BLaER1 (cell line): Measurements from ENCODE around the gene GPR107.

Experiments used
- H3K27ac ChIP-seq: shearing (Covaris generic); formaldehyde crosslinking; 2 replicates; pipeline ENCODE4 v1.8.1; 2022
- H3K27me3 ChIP-seq: shearing (Covaris generic); formaldehyde crosslinking; 2 replicates; pipeline ENCODE4 v1.8.1; 2022
- H3K36me3 ChIP-seq: shearing (Covaris generic); formaldehyde crosslinking; 2 replicates; pipeline ENCODE4 v1.8.1; 2022
- H3K4me1 ChIP-seq: shearing (Covaris generic); formaldehyde crosslinking; 2 replicates; pipeline ENCODE4 v1.8.1; 2022
- H3K4me2 ChIP-seq: shearing (Covaris generic); formaldehyde crosslinking; 2 replicates; pipeline ENCODE4 v1.8.1; 2022
- H3K4me3 ChIP-seq: shearing (Covaris generic); formaldehyde crosslinking; 2 replicates; pipeline ENCODE4 v1.8.1; 2022
- H3K9ac ChIP-seq: shearing (Covaris generic); formaldehyde crosslinking; 2 replicates; pipeline ENCODE4 v1.8.1; 2022
- H3K9me3 ChIP-seq: shearing (Covaris generic); formaldehyde crosslinking; 2 replicates; pipeline ENCODE4 v1.8.1; 2022
- H4K20me1 ChIP-seq: shearing (Covaris generic); formaldehyde crosslinking; 2 replicates; pipeline ENCODE4 v1.8.1; 2022
- Cebpa-rat ChIP-seq: shearing (Covaris generic); IDR thresholded peaks from 2 replicates; pipeline ENCODE4 v1.8.1; 2022

Gene GPR107

GRCh38 chr9:130185490-130186031, 131.9 kb downstream of the GPR107 start:
- peaks cover 15% of the 10 kb centered on the region for H3K36me3 ChIP-seq
- no peaks in the 10 kb centered on the region for H3K9me3 ChIP-seq
- H3K4me2 ChIP-seq: peak overlapping the region; percentile 48
- H4K20me1 ChIP-seq: peaks cover 100% of the 10 kb centered on the region
- H3K4me3 ChIP-seq: no peak overlapping the region
- H3K27ac ChIP-seq: peak overlapping the region; percentile 33; the same call in 1 of the 2 replicates
- peaks cover 73% of the 10 kb centered on the region for H3K4me1 ChIP-seq
- no peaks in the 10 kb centered on the region for H3K27me3 ChIP-seq
- peak overlapping the region; percentile 36; the same call in 1 of the 2 replicates for H3K9ac ChIP-seq
- TF ChIP-seq Cebpa-rat: no peak

- no peak overlapping the region for H3K4me3 ChIP-seq
- no peak for TF ChIP-seq Cebpa-rat
- no peaks in the 10 kb centered on the region for H3K9me3 ChIP-seq
- H3K36me3 ChIP-seq: peaks cover 10% of the 10 kb centered on the region
- H3K27me3 ChIP-seq: no peaks in the 10 kb centered on the region
- H3K27ac ChIP-seq: 0 out of 2 replicates have a peak overlapping the region, but pooled peaks have one; percentile 33
- peaks cover 100% of the 10 kb centered on the region for H4K20me1 ChIP-seq
- peak overlapping the region; percentile 48 for H3K4me2 ChIP-seq
- peaks cover 78% of the 10 kb centered on the region for H3K4me1 ChIP-seq
- H3K9ac ChIP-seq: peak overlapping the region; percentile 36; the same call in 1 of the 2 replicates
Measured at GRCh38 chr9:130186051-130186450, 132.3 kb downstream of the GPR107 start.

- no peak for TF ChIP-seq Cebpa-rat
- H3K27ac ChIP-seq: no peak overlapping the region
- H3K9ac ChIP-seq: no peak overlapping the region
- H3K4me3 ChIP-seq: no peak overlapping the region
- peaks cover 100% of the 10 kb centered on the region for H4K20me1 ChIP-seq
- no peaks in the 10 kb centered on the region for H3K9me3 ChIP-seq
- no peaks in the 10 kb centered on the region for H3K27me3 ChIP-seq
- H3K4me2 ChIP-seq: peak overlapping the region; percentile 48; the same call in 1 of the 2 replicates
- peaks cover 88% of the 10 kb centered on the region for H3K4me1 ChIP-seq
- H3K36me3 ChIP-seq: 0 out of 2 replicates have a peak, but pooled peaks cover 5% of the 10 kb centered on the region
Measured at GRCh38 chr9:130186839-130187522, 133.3 kb downstream of the GPR107 start.

GRCh38 chr9:130187523-130187846, 133.8 kb downstream of the GPR107 start:
- H3K9me3 ChIP-seq: no peaks in the 10 kb centered on the region
- H3K4me2 ChIP-seq: no peak overlapping the region
- peaks cover 100% of the 10 kb centered on the region for H4K20me1 ChIP-seq
- TF ChIP-seq Cebpa-rat: no peak
- H3K27me3 ChIP-seq: no peaks in the 10 kb centered on the region
- H3K36me3 ChIP-seq: 0 out of 2 replicates have a peak, but pooled peaks cover 5% of the 10 kb centered on the region
- no peak overlapping the region for H3K27ac ChIP-seq
- H3K4me1 ChIP-seq: peaks cover 91% of the 10 kb centered on the region
- no peak overlapping the region for H3K9ac ChIP-seq
- H3K4me3 ChIP-seq: no peak overlapping the region

DNA sequence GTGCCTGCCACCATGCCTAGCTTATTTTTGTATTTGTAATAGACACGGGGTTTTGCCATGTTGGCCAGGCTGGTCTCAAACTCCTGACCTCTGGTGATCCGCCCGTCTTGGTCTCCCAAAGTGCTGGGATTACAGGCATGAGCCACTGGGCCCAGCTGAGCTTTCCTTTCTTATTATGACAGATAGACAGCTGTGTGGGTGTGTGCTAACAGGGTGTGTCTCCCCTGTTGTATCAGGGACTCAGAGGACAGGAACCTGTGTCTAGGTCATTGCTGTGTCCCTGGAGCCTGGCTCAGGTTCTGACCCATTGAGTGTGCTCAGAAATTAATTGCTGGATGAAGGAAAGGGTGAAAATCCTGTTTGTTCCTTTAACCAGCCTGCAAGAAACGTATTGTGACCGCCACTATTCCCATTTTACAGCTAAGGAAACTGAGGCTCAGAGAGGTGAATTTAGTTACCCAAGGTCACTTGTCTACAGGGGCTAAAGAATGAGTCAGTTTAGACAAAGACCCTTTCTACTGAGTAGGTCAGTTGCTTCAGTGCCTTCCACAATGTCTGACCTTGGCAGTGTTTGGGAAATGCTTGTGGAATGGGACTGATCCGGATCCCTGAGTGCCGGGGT, 135.3 kb downstream of the GPR107 start:
- no peak overlapping the region for H3K4me3 ChIP-seq
- H3K9ac ChIP-seq: no peak overlapping the region
- H3K4me2 ChIP-seq: peak overlapping the region; percentile 94; the same call in 1 of the 2 replicates
- TF ChIP-seq Cebpa-rat: no peak
- no peaks in the 10 kb centered on the region for H3K27me3 ChIP-seq
- H3K9me3 ChIP-seq: no peaks in the 10 kb centered on the region
- peaks cover 91% of the 10 kb centered on the region for H3K4me1 ChIP-seq
- H3K36me3 ChIP-seq: 0 out of 2 replicates have a peak, but pooled peaks cover 5% of the 10 kb centered on the region
- no peak overlapping the region for H3K27ac ChIP-seq
- peaks cover 100% of the 10 kb centered on the region for H4K20me1 ChIP-seq
